ENCODE data around the gene SGSM2. TPM values are rescaled to one million over a fixed set of nuclear protein-coding genes. Genes with fewer than 3 reads are reported as not detected.
"Not testable (repeated sequence)": the region's sequence is repeated elsewhere in the genome, so short reads cannot be mapped to it uniquely, and the experiment has no call there.

Gene SGSM2
- total RNA-seq, 1 experiment from 2014 or later, result 47.2 TPM

GRCh38 chr17:2309338-2310154 lies 27.8 kb upstream of the SGSM2 start:
- DNase-seq, result no peak
- Histone ChIP-seq H3K4me2 (ENCODE audit: low read length) (no peak overlapping the region), H3K9me2 (replicated peaks; ENCODE audit: low read length) (no peaks in the 10 kb centered on the region), H3K9ac (ENCODE audit: low read length) (no peak overlapping the region), H3K4me1 (ENCODE audit: insufficient read depth, low read length) (no peaks in the 10 kb centered on the region), H3F3A (ENCODE audit: low read length, unreplicated experiment) (no peaks in the 10 kb centered on the region), H3K9me3 (ENCODE audit: low read length) (no peaks in the 10 kb centered on the region), H3K27me3 (ENCODE audit: low read length) (no peaks in the 10 kb centered on the region), H4K20me1 (ENCODE audit: low read length) (no peaks in the 10 kb centered on the region), H3K27ac (ENCODE audit: low read length) (no peak overlapping the region), H3K4me3 (ENCODE audit: low read length) (no peak overlapping the region), H3K36me3 (ENCODE audit: low read depth, low read length) (no peaks in the 10 kb centered on the region), H2AFZ (ENCODE audit: low read length) (no peak overlapping the region), H3K79me2 (ENCODE audit: low read length) (0 out of 2 replicates have a peak, but pooled peaks cover 4% of the 10 kb centered on the region)
- ChIA-PET CTCF (no interaction called here), POLR2A (ENCODE audit: unreplicated experiment) (no interaction called here)
- intact Hi-C loops (cut with micrococcal nuclease), result no loop called here
- ATAC-seq, result no peak
- BruUV-seq (replicated peaks), result no TSS peak
- TF ChIP-seq EZH2phosphoT487 (IDR thresholded peaks at IDR 0.05; ENCODE audit: borderline replicate concordance, low read length), result no peak

- Histone ChIP-seq H3K4me1 (ENCODE audit: insufficient read depth, low read length) (no peaks in the 10 kb centered on the region), H3K36me3 (ENCODE audit: low read depth, low read length) (no peaks in the 10 kb centered on the region), H3K79me2 (ENCODE audit: low read length) (no peaks in the 10 kb centered on the region), H3K27me3 (ENCODE audit: low read length) (no peaks in the 10 kb centered on the region), H2AFZ (ENCODE audit: low read length) (no peak overlapping the region), H3K4me2 (ENCODE audit: low read length) (no peak overlapping the region), H4K20me1 (ENCODE audit: low read length) (no peaks in the 10 kb centered on the region), H3K27ac (ENCODE audit: low read length) (no peak overlapping the region), H3K9me3 (ENCODE audit: low read length) (no peaks in the 10 kb centered on the region), H3K9ac (ENCODE audit: low read length) (no peak overlapping the region), H3K4me3 (ENCODE audit: low read length) (no peak overlapping the region), H3K9me2 (replicated peaks; ENCODE audit: low read length) (no peaks in the 10 kb centered on the region), H3F3A (ENCODE audit: low read length, unreplicated experiment) (no peaks in the 10 kb centered on the region)
- no peak for ATAC-seq
- POLR2A ChIA-PET (ENCODE audit: unreplicated experiment), result no interaction called here
- CTCF ChIA-PET, result no interaction called here
- DNase-seq, result no peak
- no peak for TF ChIP-seq EZH2 (IDR thresholded peaks at IDR 0.05; ENCODE audit: low read length, unreplicated experiment)
- no peak for TF ChIP-seq CTCF (conservative IDR thresholded peaks at IDR 0.05; ENCODE audit: low read depth, low read length)
- TF ChIP-seq EZH2phosphoT487 (IDR thresholded peaks at IDR 0.05; ENCODE audit: borderline replicate concordance, low read length), result no peak
- no TSS peak for BruUV-seq (replicated peaks)
- intact Hi-C loops (cut with micrococcal nuclease), result no loop called here
Observed at GRCh38 chr17:2312736-2313135, 24.6 kb upstream of the SGSM2 start.

GRCh38 chr17:2316916-2317205 lies 20.4 kb upstream of the SGSM2 start:
- POLR2A ChIA-PET (ENCODE audit: unreplicated experiment); BruUV-seq (replicated peaks); H3K9ac ChIP-seq (ENCODE audit: low read length); H4K20me1 ChIP-seq (ENCODE audit: low read length); H3K79me2 ChIP-seq (ENCODE audit: low read length); CTCF ChIA-PET; H3F3A ChIP-seq (ENCODE audit: low read length, unreplicated experiment); H3K4me2 ChIP-seq (ENCODE audit: low read length); DNase-seq; intact Hi-C loops (cut with micrococcal nuclease); H3K36me3 ChIP-seq (ENCODE audit: low read depth, low read length); H3K4me3 ChIP-seq (ENCODE audit: low read length); ATAC-seq; H3K9me3 ChIP-seq (ENCODE audit: low read length); H3K9me2 ChIP-seq (replicated peaks; ENCODE audit: low read length); H3K27me3 ChIP-seq (ENCODE audit: low read length); H2AFZ ChIP-seq (ENCODE audit: low read length); H3K4me1 ChIP-seq (ENCODE audit: insufficient read depth, low read length); H3K27ac ChIP-seq (ENCODE audit: low read length): not testable (repeated sequence)

- intact Hi-C loops (cut with micrococcal nuclease), result no loop called here
- no peak for DNase-seq
- ATAC-seq, result no peak
- Histone ChIP-seq H3K9me2 (replicated peaks; ENCODE audit: low read length) (no peaks in the 10 kb centered on the region), H3K27ac (ENCODE audit: low read length) (no peak overlapping the region), H2AFZ (ENCODE audit: low read length) (no peak overlapping the region), H3K9ac (ENCODE audit: low read length) (no peak overlapping the region), H3K27me3 (ENCODE audit: low read length) (no peaks in the 10 kb centered on the region), H3K4me2 (ENCODE audit: low read length) (no peak overlapping the region), H3F3A (ENCODE audit: low read length, unreplicated experiment) (no peaks in the 10 kb centered on the region), H3K36me3 (ENCODE audit: low read depth, low read length) (peaks cover 2% of the 10 kb centered on the region; the same call in 1 of the 2 replicates), H4K20me1 (ENCODE audit: low read length) (no peaks in the 10 kb centered on the region), H3K4me1 (ENCODE audit: insufficient read depth, low read length) (no peaks in the 10 kb centered on the region), H3K4me3 (ENCODE audit: low read length) (no peak overlapping the region), H3K79me2 (ENCODE audit: low read length) (no peaks in the 10 kb centered on the region), H3K9me3 (ENCODE audit: low read length) (no peaks in the 10 kb centered on the region)
- BruUV-seq (replicated peaks), result no TSS peak
- ChIA-PET POLR2A (ENCODE audit: unreplicated experiment) (no interaction called here), CTCF (no interaction called here)
- TF ChIP-seq CTCF (conservative IDR thresholded peaks at IDR 0.05; ENCODE audit: low read depth, low read length) (no peak), EZH2phosphoT487 (IDR thresholded peaks at IDR 0.05; ENCODE audit: borderline replicate concordance, low read length) (no peak), EZH2 (IDR thresholded peaks at IDR 0.05; ENCODE audit: low read length, unreplicated experiment) (no peak)
Observed at GRCh38 chr17:2317796-2318195, 19.5 kb upstream of the SGSM2 start.
